GM12878 (cell line): ENCODE data around the gene TMEM266. TPM values are rescaled to one million over a fixed set of nuclear protein-coding genes. Genes with fewer than 3 reads are reported as not detected.

ENCODE experiments used
- ATAC-seq: fragments of 200-7000 bp; cut with Tn5 transposase; 3 replicates; pipeline ENCODE4 v1.9.1; 2020; ENCODE audit warnings: mild to moderate bottlenecking, moderate library complexity
- BruUV-seq: library from RNA; stranded (reverse); fragments of 400-500 nt; replicated peaks from 2 replicates; lab custom pipeline; 2021; lab: Mats Ljungman, UMichigan
- CTCF ChIA-PET: fragments of 300-600 bp; sonication (Branson Sonifier 250); formaldehyde crosslinking; extraction: SDS; loops from one replicate; lab custom pipeline; 2021; ENCODE audit warnings: inconsistent platforms; lab: Yijun Ruan, JAX
- POLR2A ChIA-PET: fragments of 350-600 bp; formaldehyde crosslinking; extraction: SDS; loops from one replicate; lab custom pipeline; 2021; ENCODE audit warnings: inconsistent platforms; lab: Charles Lee
- RAD21 ChIA-PET: fragments of 300-600 bp; sonication (Branson Sonifier 250); formaldehyde crosslinking; loops from one replicate; lab custom pipeline; 2023; ENCODE audit warnings: antibody characterized with exemption; ENCODE audit not compliant: unreplicated experiment; lab: Charles Lee
- SMC1A ChIA-PET: fragments of 300-600 bp; sonication (Branson Sonifier 250); formaldehyde crosslinking; loops from one replicate; lab custom pipeline; 2023; ENCODE audit not compliant: unreplicated experiment, uncharacterized antibody; lab: Charles Lee
- DNase-seq: peaks from one replicate; pipeline ENCODE4 v3.0.0-alpha.2; 2011; ENCODE audit warnings: low read depth, low spot score
- FAIRE-seq: peaks from 3 replicates; lab custom pipeline; 2011; peaks lifted over from hg19 to GRCh38; lab: Jason Lieb, UNC
- H2AFZ ChIP-seq: 2 replicates; pipeline ENCODE4 v1.6.0; 2011; ENCODE audit warnings: low read depth, low read length, control low read depth; ENCODE audit not compliant: control insufficient read depth
- H3K27ac ChIP-seq: 2 replicates; pipeline ENCODE4 v1.5.1; 2011; ENCODE audit warnings: control low read depth; ENCODE audit not compliant: control insufficient read depth, insufficient read depth
- H3K27me3 ChIP-seq, 2 experiments: replicated peaks in 1 of 2; 2 replicates each; pipeline versions ENCODE4 v1.6.0 to v1.6.1; 2011; ENCODE audit warnings: low read length in 1 of 2; ENCODE audit not compliant: control insufficient read depth in 2 of 2, insufficient read depth in 2 of 2
- H3K36me3 ChIP-seq, 2 experiments: 2 replicates each; pipeline ENCODE4 v1.5.1; 2011; ENCODE audit warnings: low read length in 1 of 2; ENCODE audit not compliant: control insufficient read depth in 2 of 2, insufficient read depth in 2 of 2
- H3K4me1 ChIP-seq: 2 replicates; pipeline ENCODE4 v1.6.1; 2011; ENCODE audit warnings: mild to moderate bottlenecking, low read length, moderate library complexity, mixed read lengths; ENCODE audit not compliant: control insufficient read depth, insufficient read depth
- H3K4me2 ChIP-seq: 2 replicates; pipeline ENCODE4 v1.6.0; 2011; ENCODE audit warnings: control low read depth; ENCODE audit not compliant: control insufficient read depth, insufficient read depth
- H3K4me3 ChIP-seq: fragments of 200-600 bp; sonication (generic); 2 replicates; pipeline ENCODE4 v1.5.1; 2016
- H3K79me2 ChIP-seq: 2 replicates; pipeline ENCODE4 v1.6.0; 2011; ENCODE audit warnings: low read length; ENCODE audit not compliant: control insufficient read depth, insufficient read depth
- H3K9ac ChIP-seq: 2 replicates; pipeline ENCODE4 v1.8.0; 2011; ENCODE audit warnings: low read length, control low read depth, mixed read lengths; ENCODE audit not compliant: control insufficient read depth, insufficient read depth
- H3K9me3 ChIP-seq: replicated peaks from 3 replicates; pipeline ENCODE4 v1.5.1; 2011; ENCODE audit warnings: mild to moderate bottlenecking, low read length; ENCODE audit not compliant: control insufficient read depth, insufficient read depth
- H4K20me1 ChIP-seq: 2 replicates; pipeline ENCODE4 v1.6.0; 2011; ENCODE audit not compliant: control insufficient read depth, insufficient read depth
- CREM ChIP-seq: IDR thresholded peaks from 2 replicates; pipeline ENCODE4 v1.6.1; 2014; ENCODE audit warnings: antibody characterized with exemption, low read depth
- HSF1 ChIP-seq: fragments of 150-350 bp; IDR thresholded peaks from 2 replicates; pipeline ENCODE4 v1.6.1; 2014; ENCODE audit warnings: mild to moderate bottlenecking, low read depth, low read length
- IRF5 ChIP-seq: fragments of 450-650 bp; IDR thresholded peaks from 2 replicates; pipeline ENCODE4 v1.6.1; 2017; ENCODE audit warnings: borderline replicate concordance
- KDM1A ChIP-seq: fragments of 200-600 bp; sonication (generic); IDR thresholded peaks from 2 replicates; pipeline ENCODE4 v1.6.1; 2016; ENCODE audit warnings: borderline replicate concordance
- LARP7 ChIP-seq: fragments of 450-650 bp; IDR thresholded peaks from 2 replicates; pipeline ENCODE4 v1.6.1; 2017; ENCODE audit warnings: mild to moderate bottlenecking
- NFYB ChIP-seq: IDR thresholded peaks from 2 replicates; pipeline ENCODE4 v1.6.1; 2011; ENCODE audit warnings: low read depth, mild to moderate bottlenecking, low read length, improper control_type of control experiment, moderate library complexity; ENCODE audit not compliant: insufficient read depth
- PAX5 ChIP-seq: IDR thresholded peaks from 2 replicates; pipeline ENCODE4 v1.6.1; 2011; ENCODE audit warnings: low read depth, low read length, borderline replicate concordance
- WGBS: methylation state at CpG from one replicate; pipeline ENCODE4 v1.1.6; 2016; ENCODE audit warnings: low lambda C conversion rate; ENCODE audit not compliant: insufficient replicate concordance, insufficient coverage; ENCODE audit errors: missing lambda C conversion rate; 5-methylcytosine and 5-hydroxymethylcytosine counted together
- in situ Hi-C: fragments of 300-500 bp; cut with MboI; formaldehyde crosslinking; loops from 9 replicates; pipeline ENCODE4 v1.14.3; 2018; ENCODE audit warnings: mixed read lengths
- intact Hi-C: fragments of 100-400 bp; cut with micrococcal nuclease; formaldehyde crosslinking; loops from one replicate; pipeline ENCODE4 v1.14.2; 2022; ENCODE audit not compliant: unreplicated experiment
- polyA plus RNA-seq, 11 experiments: library from polyadenylated mRNA; depleted of rRNA in 4 of 11; unstranded in 6 of 11; stranded (reverse) in 5 of 11; fragments of >200 nt; fragmentation: Nextera tagmentation in 4 of 11; fragmentation: Illumina TruSeq in 1 of 11; extraction: Ambion mirVana in 4 of 11; extraction: Trizol in 1 of 11; gene quantifications; 1 replicate in 1 of 11; 2 replicates in 10 of 11; pipeline versions ENCODE4 v1.2.1 to v1.2.3, GENCODE V29; 2011 to 2016; ENCODE audit warnings: inconsistent platforms in 2 of 11, missing spikeins in 2 of 11, low read depth in 1 of 11
- total RNA-seq, 4 experiments: library from RNA; depleted of rRNA in 3 of 4; stranded (reverse); fragments of >200 nt in 3 of 4; fragmentation: Illumina TruSeq in 1 of 4; extraction: Trizol in 1 of 4; gene quantifications; 2 replicates each; pipeline versions ENCODE4 v1.2.1 to v1.2.3, GENCODE V29; 2013 to 2021

TMEM266 gene
- total and polyA plus RNA-seq, 10 of the 15 experiments (the other 5 are each of a cell fraction or from before 2014, with no cell fraction given): 0.11 to 0.70 (median 0.39) TPM

- no peak for TF ChIP-seq NFYB
- TF ChIP-seq LARP7: no peak
- TF ChIP-seq IRF5: no peak
- no peak for TF ChIP-seq KDM1A
- TF ChIP-seq PAX5: no peak
- no peak for TF ChIP-seq CREM
- TF ChIP-seq, all 136 proteins: peak for 0
These were observed 101.6 kb downstream of the TMEM266 start (continued) for GRCh38 chr15:76161153-76162035.

GRCh38 chr15:76162036-76162398 is 102.2 kb downstream of the TMEM266 start:
- H3K79me2 ChIP-seq: no peaks in the 10 kb centered on the region
- POLR2A ChIA-PET: no interaction called here
- SMC1A ChIA-PET: no interaction called here
- no peak overlapping the region for H2AFZ ChIP-seq
- H3K27ac ChIP-seq: no peak overlapping the region
- H3K9ac ChIP-seq: no peak overlapping the region
- CTCF ChIA-PET: interaction anchor here (1.4 kb wide), 2 partner anchors 9 to 699 kb away, joined by 4 read pairs; no protein-coding TSS in a partner anchor
- TF ChIP-seq HSF1: no peak
- H3K36me3 ChIP-seq: no peaks in the 10 kb centered on the region
- H3K4me1 ChIP-seq: no peaks in the 10 kb centered on the region
- RAD21 ChIA-PET: no interaction called here
- H4K20me1 ChIP-seq: no peaks in the 10 kb centered on the region
- DNase-seq (no peak), FAIRE-seq (no peak), ATAC-seq (no peak)
- 72% methylated on average over 12 of the region's 12 CpGs for WGBS
- no peak overlapping the region for H3K4me3 ChIP-seq
- no TSS peak for BruUV-seq
- no peaks in the 10 kb centered on the region for H3K9me3 ChIP-seq
- in situ Hi-C loops (no loop called here), intact Hi-C loops (no loop called here)
- no peak overlapping the region for H3K4me2 ChIP-seq
- no peaks in the 10 kb centered on the region; a peak in 3 of 4 replicates for H3K27me3 ChIP-seq
